ENCODE data around the gene ADPRH. TPM values are rescaled to one million over a fixed set of nuclear protein-coding genes. Genes with fewer than 3 reads are reported as not detected.

ADPRH gene
- total RNA-seq, 4 donors from 2014 or later = 1.8 to 2.4 (median 2.3) TPM

DNA sequence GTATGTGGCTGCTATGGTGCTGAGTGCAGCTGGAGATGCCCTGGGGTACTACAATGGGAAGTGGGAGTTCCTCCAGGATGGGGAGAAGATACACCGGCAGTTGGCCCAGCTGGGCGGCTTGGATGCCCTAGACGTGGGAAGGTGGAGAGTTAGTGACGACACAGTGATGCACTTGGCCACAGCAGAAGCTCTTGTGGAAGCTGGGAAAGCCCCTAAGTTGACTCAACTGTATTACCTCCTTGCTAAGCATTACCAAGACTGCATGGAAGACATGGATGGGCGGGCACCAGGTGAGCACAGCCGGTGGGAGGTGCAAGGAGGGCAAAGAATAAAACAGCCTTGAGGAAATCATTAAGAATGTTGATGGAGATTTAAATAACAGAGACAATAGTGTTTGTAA, 2.9 kb downstream of the ADPRH start:
- TF ChIP-seq POLR2AphosphoS5 (IDR thresholded peaks at IDR 0.05) = no peak
- TF ChIP-seq, protein P1, sequence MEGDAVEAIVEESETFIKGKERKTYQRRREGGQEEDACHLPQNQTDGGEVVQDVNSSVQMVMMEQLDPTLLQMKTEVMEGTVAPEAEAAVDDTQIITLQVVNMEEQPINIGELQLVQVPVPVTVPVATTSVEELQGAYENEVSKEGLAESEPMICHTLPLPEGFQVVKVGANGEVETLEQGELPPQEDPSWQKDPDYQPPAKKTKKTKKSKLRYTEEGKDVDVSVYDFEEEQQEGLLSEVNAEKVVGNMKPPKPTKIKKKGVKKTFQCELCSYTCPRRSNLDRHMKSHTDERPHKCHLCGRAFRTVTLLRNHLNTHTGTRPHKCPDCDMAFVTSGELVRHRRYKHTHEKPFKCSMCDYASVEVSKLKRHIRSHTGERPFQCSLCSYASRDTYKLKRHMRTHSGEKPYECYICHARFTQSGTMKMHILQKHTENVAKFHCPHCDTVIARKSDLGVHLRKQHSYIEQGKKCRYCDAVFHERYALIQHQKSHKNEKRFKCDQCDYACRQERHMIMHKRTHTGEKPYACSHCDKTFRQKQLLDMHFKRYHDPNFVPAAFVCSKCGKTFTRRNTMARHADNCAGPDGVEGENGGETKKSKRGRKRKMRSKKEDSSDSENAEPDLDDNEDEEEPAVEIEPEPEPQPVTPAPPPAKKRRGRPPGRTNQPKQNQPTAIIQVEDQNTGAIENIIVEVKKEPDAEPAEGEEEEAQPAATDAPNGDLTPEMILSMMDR (IDR thresholded peaks at IDR 0.05) = no peak
- no peak for TF ChIP-seq EP300 (IDR thresholded peaks at IDR 0.05; ENCODE audit: low read depth)
- TF ChIP-seq POLR2A (IDR thresholded peaks at IDR 0.05) = no peak
- 71 to 92% methylated on average over 5 to 6 of the region's 6 CpGs for WGBS, 2 donors (ENCODE audit: low coverage in 1 of 2)
- no peak for DNase-seq
- intact Hi-C loops (cut with DNase I; ENCODE audit: low total_unique reads) = no loop called here
- Histone ChIP-seq H3K36me3 (no peaks in the 10 kb centered on the region), H3K9me3 (no peaks in the 10 kb centered on the region), H3K27me3 (no peaks in the 10 kb centered on the region), H3K4me3 (no peak overlapping the region), H3K27ac (no peak overlapping the region), H3K4me1 (peaks cover 0 to 13% (median 8%) of the 10 kb centered on the region in 4 donors)
- in situ Hi-C loops (cut with MboI; ENCODE audit: low pct_ligation_motif_present in 1 of 4, low pct_unique_long_range_greater_than_20kb in 1 of 4, low sequenced_read_pairs in 3 of 4) = no loop called here

DNA sequence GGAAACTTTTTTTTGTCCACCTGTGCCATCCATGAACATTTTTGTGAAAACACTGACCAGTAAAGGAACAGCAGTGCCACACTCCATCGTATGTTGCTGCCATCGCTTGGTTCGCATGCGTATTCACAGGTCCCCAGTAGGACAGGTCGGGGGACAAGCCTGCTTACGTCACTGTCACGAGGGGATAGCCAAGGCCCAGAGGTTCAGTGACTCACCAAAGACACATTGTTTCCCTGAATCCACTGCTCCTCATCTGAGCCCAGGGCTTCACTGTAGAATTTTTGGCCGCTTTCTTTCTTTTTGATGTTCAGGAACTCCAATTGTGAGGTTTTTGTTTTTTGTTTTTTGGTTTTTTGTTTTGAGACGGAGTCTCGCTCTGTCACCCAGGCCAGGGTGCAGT, 5.9 kb downstream of the ADPRH start:
- Histone ChIP-seq H3K9me3 (no peaks in the 10 kb centered on the region), H3K36me3 (no peaks in the 10 kb centered on the region), H3K4me1 (peaks cover 0 to 5% (median 4%) of the 10 kb centered on the region in 4 donors), H3K4me3 (no peak overlapping the region), H3K27ac (no peak overlapping the region), H3K27me3 (no peaks in the 10 kb centered on the region)
- intact Hi-C loops (cut with DNase I; ENCODE audit: low total_unique reads) (no loop called here), in situ Hi-C loops (cut with MboI; ENCODE audit: low pct_ligation_motif_present in 1 of 4, low pct_unique_long_range_greater_than_20kb in 1 of 4, low sequenced_read_pairs in 3 of 4) (no loop called here)
- 95 to 98% methylated on average over 8 to 10 of the region's 10 CpGs for WGBS, 2 donors (ENCODE audit: low coverage in 1 of 2)
- DNase-seq = no peak
- no peak for TF ChIP-seq EP300 (IDR thresholded peaks at IDR 0.05; ENCODE audit: low read depth)
- TF ChIP-seq POLR2AphosphoS5 (IDR thresholded peaks at IDR 0.05) = no peak
- TF ChIP-seq POLR2A (IDR thresholded peaks at IDR 0.05) = no peak
- TF ChIP-seq, protein P1 (IDR thresholded peaks at IDR 0.05) = no peak

DNA sequence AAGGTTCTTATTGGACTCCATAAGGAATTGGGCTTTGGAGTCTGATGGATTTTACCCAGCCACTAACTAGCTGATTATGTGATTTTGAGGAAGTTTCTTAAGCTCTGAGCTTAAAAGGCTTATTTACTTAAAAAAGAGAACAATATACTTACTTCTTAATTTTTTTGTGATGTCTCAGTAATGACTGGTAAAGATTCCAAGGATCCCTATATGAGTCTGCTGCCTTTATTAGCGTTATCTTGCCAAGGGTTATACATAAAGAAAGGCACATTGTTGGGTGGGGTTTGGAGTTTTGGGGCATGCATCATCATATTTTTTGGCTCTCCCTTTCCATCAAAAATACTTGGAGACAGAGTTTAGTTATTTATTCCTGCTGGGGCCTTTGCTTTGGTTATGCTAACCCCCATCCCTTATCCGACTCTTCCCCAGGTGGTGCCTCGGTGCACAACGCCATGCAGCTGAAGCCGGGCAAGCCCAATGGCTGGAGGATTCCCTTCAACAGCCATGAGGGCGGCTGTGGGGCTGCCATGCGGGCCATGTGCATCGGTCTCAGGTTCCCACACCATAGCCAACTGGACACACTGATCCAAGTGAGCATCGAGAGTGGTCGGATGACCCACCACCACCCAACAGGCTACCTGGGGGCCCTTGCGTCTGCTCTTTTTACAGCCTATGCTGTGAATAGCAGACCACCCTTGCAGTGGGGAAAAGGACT, 6.7 kb downstream of the ADPRH start:
- H3K4me3 ChIP-seq = no peak overlapping the region
- no peak for DNase-seq
- no peak overlapping the region for H3K27ac ChIP-seq
- no peak for TF ChIP-seq POLR2A (IDR thresholded peaks at IDR 0.05)
- no peaks in the 10 kb centered on the region for H3K27me3 ChIP-seq
- WGBS, 2 donors (ENCODE audit: low coverage in 1 of 2) = 96 to 100% methylated on average over 1 to 11 of the region's 11 CpGs
- in situ Hi-C loops (cut with MboI; ENCODE audit: low pct_ligation_motif_present in 1 of 4, low pct_unique_long_range_greater_than_20kb in 1 of 4, low sequenced_read_pairs in 3 of 4) = no loop called here
- no peaks in the 10 kb centered on the region for H3K4me1 ChIP-seq
- H3K36me3 ChIP-seq = no peaks in the 10 kb centered on the region
- H3K9me3 ChIP-seq = no peaks in the 10 kb centered on the region
- intact Hi-C loops (cut with DNase I; ENCODE audit: low total_unique reads) = no loop called here

DNA sequence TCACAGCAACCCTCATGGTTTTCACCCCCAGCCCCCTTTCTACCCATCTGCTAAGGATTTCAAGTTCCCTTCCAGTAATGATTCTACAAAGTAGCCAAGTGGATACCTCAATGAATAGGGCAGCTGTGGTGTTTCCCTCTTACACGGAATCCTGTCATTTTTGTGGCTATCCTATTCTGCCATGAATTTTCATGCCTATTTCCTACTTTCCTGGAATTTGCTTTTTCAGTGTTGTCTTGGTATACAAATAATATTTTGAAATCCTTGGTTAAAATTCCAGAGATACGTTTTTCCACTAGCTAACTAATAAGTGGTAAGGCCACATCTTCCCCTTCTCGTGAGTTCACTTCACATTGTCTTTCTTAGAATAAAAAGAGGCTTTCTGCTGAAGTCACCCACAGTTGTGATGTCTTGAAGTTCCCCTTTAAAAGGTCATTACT, 7.5 kb downstream of the ADPRH start:
- Histone ChIP-seq H3K4me3 (no peak overlapping the region), H3K27me3 (no peaks in the 10 kb centered on the region), H3K4me1 (no peaks in the 10 kb centered on the region), H3K27ac (no peak overlapping the region), H3K9me3 (no peaks in the 10 kb centered on the region), H3K36me3 (no peaks in the 10 kb centered on the region)
- WGBS, 2 donors (ENCODE audit: low coverage in 1 of 2) = 62 to 73% methylated on average over 3 of the region's 3 CpGs
- no peak for DNase-seq
- TF ChIP-seq, protein P1 (IDR thresholded peaks at IDR 0.05) = no peak
- TF ChIP-seq POLR2AphosphoS5 (IDR thresholded peaks at IDR 0.05) = no peak
- no peak for TF ChIP-seq POLR2A (IDR thresholded peaks at IDR 0.05)
- TF ChIP-seq EP300 (IDR thresholded peaks at IDR 0.05; ENCODE audit: low read depth) = no peak
- intact Hi-C loops (cut with DNase I; ENCODE audit: low total_unique reads) = no loop called here
- in situ Hi-C loops (cut with MboI; ENCODE audit: low pct_ligation_motif_present in 1 of 4, low pct_unique_long_range_greater_than_20kb in 1 of 4, low sequenced_read_pairs in 3 of 4) = no loop called here

DNA sequence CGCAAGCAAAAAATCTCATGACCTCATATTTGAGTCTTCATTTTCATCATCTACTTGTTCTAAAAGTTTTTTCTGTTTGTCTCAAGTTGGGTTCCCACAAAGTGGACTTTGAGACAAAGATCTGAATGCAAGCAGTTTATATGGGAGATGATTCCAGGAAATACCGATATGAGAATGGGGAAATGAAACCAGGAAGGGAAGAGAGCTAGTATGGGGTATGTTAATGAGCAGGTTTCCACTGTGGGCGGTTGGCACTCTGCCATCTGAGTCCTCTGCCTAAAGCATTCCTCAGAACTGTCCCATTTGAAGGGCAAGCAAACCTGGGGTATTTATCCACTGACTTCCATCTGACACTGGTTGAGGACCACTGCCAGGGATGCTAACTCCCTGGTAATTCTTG, 8.8 kb downstream of the ADPRH start:
- intact Hi-C loops (cut with DNase I; ENCODE audit: low total_unique reads) = no loop called here
- TF ChIP-seq EP300 (IDR thresholded peaks at IDR 0.05; ENCODE audit: low read depth) (no peak), POLR2A (IDR thresholded peaks at IDR 0.05) (no peak), POLR2AphosphoS5 (IDR thresholded peaks at IDR 0.05) (no peak)
- TF ChIP-seq, protein P1 (IDR thresholded peaks at IDR 0.05) = no peak
- no peaks in the 10 kb centered on the region for H3K36me3 ChIP-seq
- no peaks in the 10 kb centered on the region for H3K27me3 ChIP-seq
- WGBS, 2 donors (ENCODE audit: low coverage in 1 of 2) = 40 to 49% methylated on average over 3 of the region's 3 CpGs
- DNase-seq = peak; percentile 63
- no peak overlapping the region for H3K4me3 ChIP-seq
- H3K27ac ChIP-seq = no peak overlapping the region
- H3K9me3 ChIP-seq = no peaks in the 10 kb centered on the region
- no peaks in the 10 kb centered on the region for H3K4me1 ChIP-seq
- in situ Hi-C loops (cut with MboI; ENCODE audit: low pct_ligation_motif_present in 1 of 4, low pct_unique_long_range_greater_than_20kb in 1 of 4, low sequenced_read_pairs in 3 of 4) = no loop called here
